ENCODE data around the gene RPL3. TPM values are rescaled to one million over a fixed set of nuclear protein-coding genes. Genes with fewer than 3 reads are reported as not detected.

The RPL3 gene
- total and polyA plus RNA-seq, 2 of the 4 experiments (the other 2 are of a cell fraction) = 2,871 to 3,312 TPM

DNA sequence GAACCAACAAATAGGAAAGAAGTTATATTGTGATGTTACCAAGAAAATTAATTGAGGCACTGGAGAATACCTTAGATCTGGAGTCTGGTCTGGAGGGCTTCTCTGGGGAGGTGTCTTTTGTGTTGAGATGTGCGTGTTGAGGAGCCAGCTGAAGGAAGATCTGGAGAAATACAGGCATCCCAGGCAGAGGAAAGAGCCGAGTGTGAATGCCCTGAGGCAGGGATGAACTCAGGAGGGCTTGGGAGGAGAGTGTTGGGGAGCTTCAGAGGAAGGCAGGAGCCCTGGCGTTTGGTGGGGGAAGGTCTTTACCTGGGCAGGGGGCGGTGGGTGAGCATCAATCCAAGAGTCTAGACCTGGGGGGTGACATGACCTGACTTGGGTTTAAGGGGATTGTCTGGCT is 43.5 kb upstream of the RPL3 start (continued):
- TF ChIP-seq SMC3 (IDR thresholded peaks at IDR 0.05; ENCODE audit: low read depth, low read length) = no peak
- no peak for TF ChIP-seq MAFK (IDR thresholded peaks at IDR 0.05; ENCODE audit: low read depth, low read length)
- TF ChIP-seq RFX5 (IDR thresholded peaks at IDR 0.05; ENCODE audit: low read depth, low read length) = no peak

DNA sequence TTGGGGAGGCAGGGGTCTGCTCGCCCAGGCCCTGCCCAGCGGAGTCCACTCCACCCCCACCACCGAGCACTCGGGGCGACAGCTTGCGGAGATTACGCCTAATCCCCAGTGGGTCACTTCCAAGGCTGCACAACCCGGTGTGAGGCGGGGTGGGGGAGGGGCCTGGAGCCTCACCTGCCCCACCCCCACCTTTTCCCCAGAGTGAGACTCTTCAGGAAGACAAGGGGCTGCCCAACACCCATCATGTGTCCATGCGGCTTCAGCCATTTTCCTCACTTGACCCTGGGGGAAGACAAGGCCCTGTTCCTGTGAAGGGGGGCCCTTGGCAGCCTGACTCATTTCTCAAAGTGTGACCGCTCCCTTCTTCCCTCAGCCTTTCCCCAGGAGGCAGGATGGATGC is 42.8 kb upstream of the RPL3 start:
- no peak for TF ChIP-seq NFE2L2 (IDR thresholded peaks at IDR 0.05; ENCODE audit: low read depth, low read length)
- no peak for TF ChIP-seq CEBPB (IDR thresholded peaks at IDR 0.05; ENCODE audit: low read depth, low read length)
- TF ChIP-seq MXI1 (IDR thresholded peaks at IDR 0.05; ENCODE audit: borderline replicate concordance, low read depth, low read length) = no peak
- TF ChIP-seq MAZ (IDR thresholded peaks at IDR 0.05; ENCODE audit: borderline replicate concordance, low read depth, low read length) = no peak
- TF ChIP-seq SMC3 (IDR thresholded peaks at IDR 0.05; ENCODE audit: low read depth, low read length) = no peak
- TF ChIP-seq CHD1 (IDR thresholded peaks at IDR 0.05; ENCODE audit: low read depth, low read length) = no peak
- TF ChIP-seq RCOR1 (IDR thresholded peaks at IDR 0.05; ENCODE audit: insufficient replicate concordance, low read length) = no peak
- TF ChIP-seq MAFK (IDR thresholded peaks at IDR 0.05; ENCODE audit: low read depth, low read length) = no peak
- TF ChIP-seq, protein P1, sequence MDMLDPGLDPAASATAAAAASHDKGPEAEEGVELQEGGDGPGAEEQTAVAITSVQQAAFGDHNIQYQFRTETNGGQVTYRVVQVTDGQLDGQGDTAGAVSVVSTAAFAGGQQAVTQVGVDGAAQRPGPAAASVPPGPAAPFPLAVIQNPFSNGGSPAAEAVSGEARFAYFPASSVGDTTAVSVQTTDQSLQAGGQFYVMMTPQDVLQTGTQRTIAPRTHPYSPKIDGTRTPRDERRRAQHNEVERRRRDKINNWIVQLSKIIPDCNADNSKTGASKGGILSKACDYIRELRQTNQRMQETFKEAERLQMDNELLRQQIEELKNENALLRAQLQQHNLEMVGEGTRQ (IDR thresholded peaks at IDR 0.05; ENCODE audit: low read depth, low read length) = no peak
- no peak for TF ChIP-seq FOS (IDR thresholded peaks at IDR 0.05; ENCODE audit: low read depth, low read length)
- TF ChIP-seq, protein P2, sequence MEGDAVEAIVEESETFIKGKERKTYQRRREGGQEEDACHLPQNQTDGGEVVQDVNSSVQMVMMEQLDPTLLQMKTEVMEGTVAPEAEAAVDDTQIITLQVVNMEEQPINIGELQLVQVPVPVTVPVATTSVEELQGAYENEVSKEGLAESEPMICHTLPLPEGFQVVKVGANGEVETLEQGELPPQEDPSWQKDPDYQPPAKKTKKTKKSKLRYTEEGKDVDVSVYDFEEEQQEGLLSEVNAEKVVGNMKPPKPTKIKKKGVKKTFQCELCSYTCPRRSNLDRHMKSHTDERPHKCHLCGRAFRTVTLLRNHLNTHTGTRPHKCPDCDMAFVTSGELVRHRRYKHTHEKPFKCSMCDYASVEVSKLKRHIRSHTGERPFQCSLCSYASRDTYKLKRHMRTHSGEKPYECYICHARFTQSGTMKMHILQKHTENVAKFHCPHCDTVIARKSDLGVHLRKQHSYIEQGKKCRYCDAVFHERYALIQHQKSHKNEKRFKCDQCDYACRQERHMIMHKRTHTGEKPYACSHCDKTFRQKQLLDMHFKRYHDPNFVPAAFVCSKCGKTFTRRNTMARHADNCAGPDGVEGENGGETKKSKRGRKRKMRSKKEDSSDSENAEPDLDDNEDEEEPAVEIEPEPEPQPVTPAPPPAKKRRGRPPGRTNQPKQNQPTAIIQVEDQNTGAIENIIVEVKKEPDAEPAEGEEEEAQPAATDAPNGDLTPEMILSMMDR (conservative IDR thresholded peaks at IDR 0.05; ENCODE audit: low read depth, low read length) = no peak
- no peak for TF ChIP-seq POLR2A (IDR thresholded peaks at IDR 0.05; ENCODE audit: low read depth, low read length)
- no peak for TF ChIP-seq RFX5 (IDR thresholded peaks at IDR 0.05; ENCODE audit: low read depth, low read length)
- no peak for TF ChIP-seq RAD21 (IDR thresholded peaks at IDR 0.05; ENCODE audit: low read length)
- no peak for TF ChIP-seq BHLHE40 (IDR thresholded peaks at IDR 0.05; ENCODE audit: low read depth, low read length)
- no peaks in the 10 kb centered on the region for H3K27me3 ChIP-seq (ENCODE audit: control insufficient read depth, insufficient read depth, low read length)

More for the DNA sequence above, 42.8 kb upstream of the RPL3 start:
- intact Hi-C loops (cut with micrococcal nuclease) = no loop called here
- H3K9ac ChIP-seq (ENCODE audit: low read depth, low read length) = no peak overlapping the region
- H3K56ac ChIP-seq (ENCODE audit: extremely low read depth, insufficient read depth, low read length) = no peak overlapping the region
- H3K14ac ChIP-seq (replicated peaks; ENCODE audit: low read depth, low read length) = no peak overlapping the region
- H4K20me1 ChIP-seq (ENCODE audit: insufficient read depth, low read length) = peaks cover 15% of the 10 kb centered on the region
- no peak for ATAC-seq (ENCODE audit: low read depth)
- WGBS, 2 experiments (ENCODE audit: extremely low coverage in 2 of 2, insufficient read length in 1 of 2) = no CpG with 5 or more reads among the region's 11 CpGs
- in situ Hi-C loops (cut with MboI; ENCODE audit: low sequenced_read_pairs) = no loop called here
- H3K18ac ChIP-seq (ENCODE audit: low read depth, low read length) = no peak overlapping the region
- peak overlapping the region; percentile 72 for H2AK9ac ChIP-seq (replicated peaks; ENCODE audit: low read depth, low read length, poor library complexity)
- ChIA-PET POLR2A (ENCODE audit: unreplicated experiment) (no interaction called here), CTCF (no interaction called here)
- H3K23ac ChIP-seq (ENCODE audit: low read depth, low read length) = no peak overlapping the region
- no peak overlapping the region for H2BK5ac ChIP-seq (ENCODE audit: low read depth, low read length, poor library complexity, severe bottlenecking)
- dilution Hi-C loops (cut with HindIII; ENCODE audit: low sequenced_read_pairs, unreplicated experiment) = no loop called here
- H4K91ac ChIP-seq (ENCODE audit: insufficient read depth, low read depth, low read length) = no peak overlapping the region
- H2AK5ac ChIP-seq (ENCODE audit: low read depth, low read length) = no peak overlapping the region; the same call in 1 of the 2 replicates
- no peak overlapping the region for H2BK20ac ChIP-seq (ENCODE audit: low read depth, low read length)
- no peak overlapping the region for H3K4ac ChIP-seq (ENCODE audit: low read depth, low read length)
- peak overlapping the region; percentile 32 for H2AFZ ChIP-seq (replicated peaks; ENCODE audit: low read length, poor library complexity)
- no peak overlapping the region for H3K4me2 ChIP-seq (ENCODE audit: low read depth, low read length)
- H3K27ac ChIP-seq (ENCODE audit: insufficient read depth, low read length) = no peak overlapping the region
- H2BK120ac ChIP-seq (ENCODE audit: low read depth, low read length) = no peak overlapping the region
- H3K9me3 ChIP-seq (ENCODE audit: control insufficient read depth, insufficient read depth, low read length) = no peaks in the 10 kb centered on the region
- DNase-seq = no peak
- H3K4me1 ChIP-seq (ENCODE audit: control insufficient read depth, insufficient read depth, low read length) = peaks cover 8% of the 10 kb centered on the region; the same call in 1 of the 2 replicates
- H3K9me1 ChIP-seq (ENCODE audit: insufficient read depth, low read length) = peaks cover 4% of the 10 kb centered on the region; the same call in 1 of the 2 replicates
- no peak overlapping the region for H3K4me3 ChIP-seq (ENCODE audit: insufficient read depth, low read depth, low read length)
- peaks cover 6% of the 10 kb centered on the region for H3K36me3 ChIP-seq (ENCODE audit: control insufficient read depth, insufficient read depth, low read length)
- BruUV-seq (replicated peaks) = no TSS peak
- H2BK15ac ChIP-seq (ENCODE audit: low read depth, low read length) = no peak overlapping the region; the same call in 2 of the 3 replicates
- H4K8ac ChIP-seq (ENCODE audit: low read depth in 2 of 2, low read length in 2 of 2) = no peak overlapping the region
- H4K5ac ChIP-seq (ENCODE audit: low read depth, low read length) = no peak overlapping the region
- peaks cover 0 to 21% of the 10 kb centered on the region in 2 experiments; a peak in 3 of 4 replicates for H3K79me1 ChIP-seq (ENCODE audit: low read depth in 1 of 2, low read length in 2 of 2)

All from IMR-90 (cell line).